ENCODE data around the gene CNTNAP2.
"Not testable (repeated sequence)": the region's sequence is repeated elsewhere in the genome, so short reads cannot be mapped to it uniquely, and the experiment has no call there.

The CNTNAP2 gene

GRCh38 chr7:148422030-148422429 lies 2305.4 kb downstream of the CNTNAP2 start:
- no peak overlapping the region for H2BK5ac ChIP-seq (ENCODE audit: low read depth, low read length, poor library complexity)
- no peak overlapping the region for H3K4me2 ChIP-seq (ENCODE audit: low read length)
- H4K12ac ChIP-seq (ENCODE audit: low read depth, low read length), result no peak overlapping the region
- no peak overlapping the region for H2AFZ ChIP-seq (ENCODE audit: insufficient read depth, low read length, poor library complexity)
- H2BK12ac ChIP-seq (ENCODE audit: low read length), result no peak overlapping the region
- no peaks in the 10 kb centered on the region for H3K79me1 ChIP-seq (ENCODE audit: low read length)
- no peak overlapping the region for H3K27ac ChIP-seq (ENCODE audit: low read depth, low read length)
- no peak overlapping the region for H4K91ac ChIP-seq (ENCODE audit: low read depth, low read length)
- H3K9ac ChIP-seq (ENCODE audit: low read length), result no peak overlapping the region
- H2BK120ac ChIP-seq (ENCODE audit: insufficient read depth, low read length, poor library complexity), result no peak overlapping the region
- H3K18ac ChIP-seq (ENCODE audit: low read length), result no peak overlapping the region
- no CpG with 5 or more reads among the region's 5 CpGs for WGBS (ENCODE audit: extremely low coverage, insufficient coverage, insufficient read length)
- H3K23ac ChIP-seq (ENCODE audit: low read length), result no peak overlapping the region
- H3K9me3 ChIP-seq (ENCODE audit: insufficient read depth, low read depth, low read length), result peaks cover 2% of the 10 kb centered on the region
- DNase-seq, result no peak
- no peaks in the 10 kb centered on the region for H3K79me2 ChIP-seq (ENCODE audit: control insufficient read depth, insufficient read depth, low read length, poor library complexity)
- no peaks in the 10 kb centered on the region for H3K4me1 ChIP-seq (ENCODE audit: control insufficient read depth in 1 of 2, insufficient read depth in 2 of 2, low read length in 2 of 2)
- H3K36me3 ChIP-seq (ENCODE audit: control insufficient read depth in 1 of 2, insufficient read depth in 2 of 2, low read length in 2 of 2), result peaks cover 0 to 2% of the 10 kb centered on the region in 2 experiments
- H3K4me3 ChIP-seq (ENCODE audit: low read depth, low read length), result no peak overlapping the region
- no peak overlapping the region for H4K8ac ChIP-seq (ENCODE audit: low read depth, low read length)
- H3K14ac ChIP-seq (ENCODE audit: low read length), result no peak overlapping the region
- H3K4ac ChIP-seq (ENCODE audit: low read depth, low read length), result no peak overlapping the region
- no peaks in the 10 kb centered on the region for H3K27me3 ChIP-seq (ENCODE audit: insufficient read depth, low read length)
- no peak overlapping the region for H2AK5ac ChIP-seq (ENCODE audit: low read length)

GRCh38 chr7:148426393-148426792 lies 2309.8 kb downstream of the CNTNAP2 start:
- not testable (repeated sequence) for H3K9me3 ChIP-seq (ENCODE audit: insufficient read depth, low read depth, low read length); H4K91ac ChIP-seq (ENCODE audit: low read depth, low read length); H2AFZ ChIP-seq (ENCODE audit: insufficient read depth, low read length, poor library complexity); H3K9ac ChIP-seq (ENCODE audit: low read length); H3K27ac ChIP-seq (ENCODE audit: low read depth, low read length); H2AK5ac ChIP-seq (ENCODE audit: low read length); H2BK5ac ChIP-seq (ENCODE audit: low read depth, low read length, poor library complexity); DNase-seq; H4K12ac ChIP-seq (ENCODE audit: low read depth, low read length); H2BK12ac ChIP-seq (ENCODE audit: low read length); H3K4ac ChIP-seq (ENCODE audit: low read depth, low read length); H3K23ac ChIP-seq (ENCODE audit: low read length); H3K14ac ChIP-seq (ENCODE audit: low read length); H3K79me2 ChIP-seq (ENCODE audit: control insufficient read depth, insufficient read depth, low read length, poor library complexity); H2BK120ac ChIP-seq (ENCODE audit: insufficient read depth, low read length, poor library complexity); H3K36me3 ChIP-seq (ENCODE audit: control insufficient read depth in 1 of 2, insufficient read depth in 2 of 2, low read length in 2 of 2); H3K18ac ChIP-seq (ENCODE audit: low read length); H3K4me2 ChIP-seq (ENCODE audit: low read length); H3K79me1 ChIP-seq (ENCODE audit: low read length); H3K4me1 ChIP-seq (ENCODE audit: control insufficient read depth in 1 of 2, insufficient read depth in 2 of 2, low read length in 2 of 2); H3K4me3 ChIP-seq (ENCODE audit: low read depth, low read length); H3K27me3 ChIP-seq (ENCODE audit: insufficient read depth, low read length); H4K8ac ChIP-seq (ENCODE audit: low read depth, low read length)
- no CpG with 5 or more reads among the region's 24 CpGs for WGBS (ENCODE audit: extremely low coverage, insufficient coverage, insufficient read length)

GRCh38 chr7:148430690-148431089 lies 2314.1 kb downstream of the CNTNAP2 start:
- not testable (repeated sequence) for H4K91ac ChIP-seq (ENCODE audit: low read depth, low read length); H4K8ac ChIP-seq (ENCODE audit: low read depth, low read length); H3K79me2 ChIP-seq (ENCODE audit: control insufficient read depth, insufficient read depth, low read length, poor library complexity); H3K27ac ChIP-seq (ENCODE audit: low read depth, low read length); H2BK5ac ChIP-seq (ENCODE audit: low read depth, low read length, poor library complexity); H2BK120ac ChIP-seq (ENCODE audit: insufficient read depth, low read length, poor library complexity); H2AK5ac ChIP-seq (ENCODE audit: low read length); H3K4me3 ChIP-seq (ENCODE audit: low read depth, low read length); H3K18ac ChIP-seq (ENCODE audit: low read length); H4K12ac ChIP-seq (ENCODE audit: low read depth, low read length); H3K4ac ChIP-seq (ENCODE audit: low read depth, low read length); H3K14ac ChIP-seq (ENCODE audit: low read length); H3K9ac ChIP-seq (ENCODE audit: low read length); H3K23ac ChIP-seq (ENCODE audit: low read length); DNase-seq; H3K9me3 ChIP-seq (ENCODE audit: insufficient read depth, low read depth, low read length); H2BK12ac ChIP-seq (ENCODE audit: low read length); H3K79me1 ChIP-seq (ENCODE audit: low read length); H3K4me1 ChIP-seq (ENCODE audit: control insufficient read depth in 1 of 2, insufficient read depth in 2 of 2, low read length in 2 of 2); H3K27me3 ChIP-seq (ENCODE audit: insufficient read depth, low read length); H3K36me3 ChIP-seq (ENCODE audit: control insufficient read depth in 1 of 2, insufficient read depth in 2 of 2, low read length in 2 of 2); H2AFZ ChIP-seq (ENCODE audit: insufficient read depth, low read length, poor library complexity); H3K4me2 ChIP-seq (ENCODE audit: low read length)
- no CpG with 5 or more reads among the region's 3 CpGs for WGBS (ENCODE audit: extremely low coverage, insufficient coverage, insufficient read length)

- no peak overlapping the region for H2AK5ac ChIP-seq (ENCODE audit: low read length)
- no peak overlapping the region for H3K23ac ChIP-seq (ENCODE audit: low read length)
- no CpG with 5 or more reads among the region's 3 CpGs for WGBS (ENCODE audit: extremely low coverage, insufficient coverage, insufficient read length)
- no peak overlapping the region for H2AFZ ChIP-seq (ENCODE audit: insufficient read depth, low read length, poor library complexity)
- no peaks in the 10 kb centered on the region for H3K79me1 ChIP-seq (ENCODE audit: low read length)
- H3K4me1 ChIP-seq (ENCODE audit: control insufficient read depth in 1 of 2, insufficient read depth in 2 of 2, low read length in 2 of 2), result no peaks in the 10 kb centered on the region
- peaks cover 6% of the 10 kb centered on the region for H3K9me3 ChIP-seq (ENCODE audit: insufficient read depth, low read depth, low read length)
- H3K27me3 ChIP-seq (ENCODE audit: insufficient read depth, low read length), result no peaks in the 10 kb centered on the region
- H3K4me2 ChIP-seq (ENCODE audit: low read length), result no peak overlapping the region
- H3K4ac ChIP-seq (ENCODE audit: low read depth, low read length), result no peak overlapping the region
- H2BK120ac ChIP-seq (ENCODE audit: insufficient read depth, low read length, poor library complexity), result no peak overlapping the region
- DNase-seq, result no peak
- no peak overlapping the region for H4K91ac ChIP-seq (ENCODE audit: low read depth, low read length)
- no peak overlapping the region for H4K8ac ChIP-seq (ENCODE audit: low read depth, low read length)
- H3K27ac ChIP-seq (ENCODE audit: low read depth, low read length), result no peak overlapping the region
- no peak overlapping the region for H3K4me3 ChIP-seq (ENCODE audit: low read depth, low read length)
- H4K12ac ChIP-seq (ENCODE audit: low read depth, low read length), result no peak overlapping the region
- no peaks in the 10 kb centered on the region for H3K79me2 ChIP-seq (ENCODE audit: control insufficient read depth, insufficient read depth, low read length, poor library complexity)
- H3K18ac ChIP-seq (ENCODE audit: low read length), result no peak overlapping the region
- H2BK12ac ChIP-seq (ENCODE audit: low read length), result no peak overlapping the region
- H3K14ac ChIP-seq (ENCODE audit: low read length), result no peak overlapping the region
- no peak overlapping the region for H2BK5ac ChIP-seq (ENCODE audit: low read depth, low read length, poor library complexity)
- H3K36me3 ChIP-seq (ENCODE audit: control insufficient read depth in 1 of 2, insufficient read depth in 2 of 2, low read length in 2 of 2), result no peaks in the 10 kb centered on the region
- H3K9ac ChIP-seq (ENCODE audit: low read length), result no peak overlapping the region
Observed at GRCh38 chr7:148433521-148434180, 2317.1 kb downstream of the CNTNAP2 start.
